K562 (cell line): ENCODE data around the gene FGFRL1. TPM values are rescaled to one million over a fixed set of nuclear protein-coding genes. Genes with fewer than 3 reads are reported as not detected.

ENCODE experiments used
- CREM ChIP-seq: IDR thresholded peaks from 2 replicates; pipeline ENCODE4 v1.6.1; 2014; ENCODE audit warnings: antibody characterized with exemption, low read depth
- FIP1L1 ChIP-seq: fragments of 200-400 bp; formaldehyde crosslinking; IDR thresholded peaks from 2 replicates; pipeline ENCODE4 v1.6.1; 2018; ENCODE audit warnings: mild to moderate bottlenecking, low read depth, low read length; ENCODE audit not compliant: poor library complexity, severe bottlenecking
- MAFG ChIP-seq: fragments of 450-650 bp; conservative IDR thresholded peaks from 2 replicates; pipeline ENCODE4 v1.6.1; 2016; ENCODE audit warnings: missing genetic modification characterization, missing compliant biosample characterization
- MAZ ChIP-seq, 2 experiments: fragments of 450-650 bp in 1 of 2; sonication (generic) in 1 of 2; formaldehyde crosslinking; IDR thresholded peaks in 1 of 2; conservative IDR thresholded peaks in 1 of 2; 2 replicates each; pipeline versions ENCODE4 v1.4.0 to v1.5.0; 2020; ENCODE audit warnings: mild to moderate bottlenecking in 1 of 2, missing genetic modification reagents in 1 of 2
- PCBP1 ChIP-seq: fragments of 200-400 bp; formaldehyde crosslinking; IDR thresholded peaks from 2 replicates; pipeline ENCODE4 v1.6.1; 2018; ENCODE audit warnings: mild to moderate bottlenecking, low read depth, low read length; ENCODE audit not compliant: poor library complexity, severe bottlenecking
- RBM22 ChIP-seq: fragments of 200-400 bp; formaldehyde crosslinking; IDR thresholded peaks from 2 replicates; pipeline ENCODE4 v1.6.1; 2018; ENCODE audit warnings: low read length, low read depth; ENCODE audit not compliant: poor library complexity, severe bottlenecking
- SIN3A ChIP-seq, 2 experiments: fragments of 150-350 bp in 1 of 2; IDR thresholded peaks; 2 replicates each; pipeline ENCODE4 v1.6.1; 2011 to 2016; ENCODE audit warnings: borderline replicate concordance in 2 of 2, low read depth in 2 of 2, low read length in 2 of 2, mild to moderate bottlenecking in 2 of 2, moderate library complexity in 2 of 2; ENCODE audit not compliant: control insufficient read depth in 1 of 2
- ZC3H11A ChIP-seq: IDR thresholded peaks from 2 replicates; pipeline ENCODE4 v1.6.1; 2012; ENCODE audit warnings: low read depth, low read length, improper control_type of control experiment
- ZFP1 ChIP-seq: fragments of 450-650 bp; formaldehyde crosslinking; IDR thresholded peaks from 2 replicates; pipeline ENCODE4 v1.4.0; 2020; ENCODE audit warnings: mild to moderate bottlenecking, mixed read lengths
- ZFX ChIP-seq: sonication (generic); formaldehyde crosslinking; IDR thresholded peaks from 2 replicates; pipeline ENCODE4 v1.8.0; 2022; ENCODE audit warnings: mild to moderate bottlenecking, missing genetic modification reagents, moderate library complexity
- polyA plus RNA-seq, 8 experiments: library from polyadenylated mRNA; depleted of rRNA in 4 of 8; stranded (reverse) in 5 of 8; unstranded in 3 of 8; fragments of >200 nt; fragmentation: Nextera tagmentation in 2 of 8; fragmentation: Illumina TruSeq in 1 of 8; extraction: Ambion mirVana in 2 of 8; extraction: Trizol in 1 of 8; gene quantifications; 2 replicates each; pipeline versions ENCODE4 v1.2.1 to v1.2.3, GENCODE V29; 2011 to 2014; ENCODE audit warnings: inconsistent platforms in 1 of 8, missing spikeins in 1 of 8
- total RNA-seq, 7 experiments: library from RNA; depleted of rRNA in 6 of 7; stranded (reverse); fragments of >200 nt in 6 of 7; fragmentation: Illumina TruSeq in 2 of 7; extraction: Trizol in 2 of 7; gene quantifications; 2 replicates each; pipeline versions ENCODE4 v1.2.1 to v1.2.3, GENCODE V29; 2011 to 2021; ENCODE audit warnings: low replicate concordance in 1 of 7
- TF ChIP-seq, protein P1 (sequence below): sonication (generic); formaldehyde crosslinking; IDR thresholded peaks from 2 replicates; pipeline ENCODE4 v1.8.0; 2022; ENCODE audit warnings: mild to moderate bottlenecking, missing genetic modification reagents
- TF ChIP-seq, protein P2 (sequence below): fragments of 250-450 bp; sonication (Bioruptor Pico); IDR thresholded peaks from 2 replicates; pipeline ENCODE4 v1.5.0; 2021; ENCODE audit warnings: mild to moderate bottlenecking, borderline replicate concordance
- TF ChIP-seq, protein P3 (sequence below), 2 experiments: fragments of 200-800 bp in 1 of 2; sonication (Bioruptor generic) in 1 of 2; sonication (generic) in 1 of 2; formaldehyde crosslinking in 1 of 2; IDR thresholded peaks in 1 of 2; conservative IDR thresholded peaks in 1 of 2; 2 replicates each; pipeline versions ENCODE4 v1.5.0 to v1.6.1; 2016 to 2020; ENCODE audit warnings: missing compliant biosample characterization in 1 of 2, missing genetic modification characterization in 1 of 2, missing genetic modification reagents in 1 of 2
- TF ChIP-seq, protein P4 (sequence below): IDR thresholded peaks from 2 replicates; pipeline ENCODE4 v1.6.1; 2012; ENCODE audit warnings: low read depth, low read length, improper control_type of control experiment, borderline replicate concordance

Gene FGFRL1
- total and polyA plus RNA-seq, 9 of the 15 experiments (the other 6 are each of a cell fraction or from before 2014, with no cell fraction given), result 0.34 to 49.9 (median 14.6) TPM

DNA sequence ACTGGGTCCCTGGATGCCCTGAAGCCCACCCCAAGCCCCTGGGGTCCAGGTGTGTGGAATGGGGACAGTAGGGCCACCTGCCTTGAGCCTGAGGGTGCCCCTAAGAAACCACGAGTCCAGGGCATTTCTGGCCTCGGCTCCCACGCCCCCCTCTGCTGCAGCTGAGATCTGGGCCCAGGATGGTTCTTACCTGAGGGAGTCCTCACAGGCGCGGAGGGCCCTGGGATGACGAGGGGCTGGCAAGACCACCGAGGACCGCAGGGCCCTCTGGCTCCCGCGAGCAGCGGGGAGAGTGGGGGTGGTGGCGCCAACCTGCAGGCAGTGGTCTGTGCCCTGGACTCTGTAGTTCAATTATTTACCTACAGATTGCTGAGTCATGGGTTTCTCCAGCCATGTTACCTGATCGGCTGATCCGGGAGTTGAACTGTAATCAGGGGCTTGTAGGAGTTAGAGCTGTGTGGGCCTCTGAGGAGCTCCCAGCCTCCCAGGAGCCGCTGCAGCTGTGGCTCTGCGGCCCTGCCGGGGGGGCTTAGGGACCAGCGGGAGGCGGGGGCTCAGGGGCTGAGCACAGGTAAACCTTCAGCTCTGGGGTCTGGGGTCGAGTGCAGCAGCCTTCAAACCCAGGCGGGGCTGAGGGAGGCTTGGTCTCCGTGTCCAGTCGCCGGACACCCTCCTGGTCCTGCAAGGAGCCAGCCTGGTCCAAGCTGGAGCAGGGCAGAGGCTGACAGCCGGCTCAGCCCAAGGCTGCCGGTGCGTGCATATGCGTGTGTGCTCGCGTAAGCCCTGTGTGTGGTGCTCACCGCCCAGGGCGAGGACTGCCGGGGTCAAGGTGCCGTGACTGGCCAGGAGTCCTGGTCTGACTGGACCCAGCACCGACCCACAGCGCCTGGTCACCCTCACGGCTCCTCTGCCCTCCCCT is 18.1 kb upstream of the FGFRL1 start, which contains the start of gene SLC26A1 (continued):
- peak; percentile 2 for TF ChIP-seq RBM22
- TF ChIP-seq PCBP1, result no peak
- TF ChIP-seq CREM, result 0 out of 2 replicates have a peak, but pooled peaks have one; percentile 33
- peak; percentile 75 for TF ChIP-seq ZFX (CRISPR knock-in tag)
- peak in 1 of 2 experiments; percentile 29; a peak in 2 of 4 replicates for TF ChIP-seq MAZ (CRISPR knock-in tag; conservative IDR thresholded peaks at IDR 0.05 in 1 of 2, IDR thresholded peaks at IDR 0.05 in 1 of 2)
- TF ChIP-seq MAFG (tag), result peak; percentile 95
- TF ChIP-seq, protein P1, sequence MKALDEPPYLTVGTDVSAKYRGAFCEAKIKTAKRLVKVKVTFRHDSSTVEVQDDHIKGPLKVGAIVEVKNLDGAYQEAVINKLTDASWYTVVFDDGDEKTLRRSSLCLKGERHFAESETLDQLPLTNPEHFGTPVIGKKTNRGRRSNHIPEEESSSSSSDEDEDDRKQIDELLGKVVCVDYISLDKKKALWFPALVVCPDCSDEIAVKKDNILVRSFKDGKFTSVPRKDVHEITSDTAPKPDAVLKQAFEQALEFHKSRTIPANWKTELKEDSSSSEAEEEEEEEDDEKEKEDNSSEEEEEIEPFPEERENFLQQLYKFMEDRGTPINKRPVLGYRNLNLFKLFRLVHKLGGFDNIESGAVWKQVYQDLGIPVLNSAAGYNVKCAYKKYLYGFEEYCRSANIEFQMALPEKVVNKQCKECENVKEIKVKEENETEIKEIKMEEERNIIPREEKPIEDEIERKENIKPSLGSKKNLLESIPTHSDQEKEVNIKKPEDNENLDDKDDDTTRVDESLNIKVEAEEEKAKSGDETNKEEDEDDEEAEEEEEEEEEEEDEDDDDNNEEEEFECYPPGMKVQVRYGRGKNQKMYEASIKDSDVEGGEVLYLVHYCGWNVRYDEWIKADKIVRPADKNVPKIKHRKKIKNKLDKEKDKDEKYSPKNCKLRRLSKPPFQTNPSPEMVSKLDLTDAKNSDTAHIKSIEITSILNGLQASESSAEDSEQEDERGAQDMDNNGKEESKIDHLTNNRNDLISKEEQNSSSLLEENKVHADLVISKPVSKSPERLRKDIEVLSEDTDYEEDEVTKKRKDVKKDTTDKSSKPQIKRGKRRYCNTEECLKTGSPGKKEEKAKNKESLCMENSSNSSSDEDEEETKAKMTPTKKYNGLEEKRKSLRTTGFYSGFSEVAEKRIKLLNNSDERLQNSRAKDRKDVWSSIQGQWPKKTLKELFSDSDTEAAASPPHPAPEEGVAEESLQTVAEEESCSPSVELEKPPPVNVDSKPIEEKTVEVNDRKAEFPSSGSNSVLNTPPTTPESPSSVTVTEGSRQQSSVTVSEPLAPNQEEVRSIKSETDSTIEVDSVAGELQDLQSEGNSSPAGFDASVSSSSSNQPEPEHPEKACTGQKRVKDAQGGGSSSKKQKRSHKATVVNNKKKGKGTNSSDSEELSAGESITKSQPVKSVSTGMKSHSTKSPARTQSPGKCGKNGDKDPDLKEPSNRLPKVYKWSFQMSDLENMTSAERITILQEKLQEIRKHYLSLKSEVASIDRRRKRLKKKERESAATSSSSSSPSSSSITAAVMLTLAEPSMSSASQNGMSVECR, result peak; percentile 42; the same call in 1 of the 2 replicates
- TF ChIP-seq ZC3H11A, result no peak
- TF ChIP-seq, protein P2, sequence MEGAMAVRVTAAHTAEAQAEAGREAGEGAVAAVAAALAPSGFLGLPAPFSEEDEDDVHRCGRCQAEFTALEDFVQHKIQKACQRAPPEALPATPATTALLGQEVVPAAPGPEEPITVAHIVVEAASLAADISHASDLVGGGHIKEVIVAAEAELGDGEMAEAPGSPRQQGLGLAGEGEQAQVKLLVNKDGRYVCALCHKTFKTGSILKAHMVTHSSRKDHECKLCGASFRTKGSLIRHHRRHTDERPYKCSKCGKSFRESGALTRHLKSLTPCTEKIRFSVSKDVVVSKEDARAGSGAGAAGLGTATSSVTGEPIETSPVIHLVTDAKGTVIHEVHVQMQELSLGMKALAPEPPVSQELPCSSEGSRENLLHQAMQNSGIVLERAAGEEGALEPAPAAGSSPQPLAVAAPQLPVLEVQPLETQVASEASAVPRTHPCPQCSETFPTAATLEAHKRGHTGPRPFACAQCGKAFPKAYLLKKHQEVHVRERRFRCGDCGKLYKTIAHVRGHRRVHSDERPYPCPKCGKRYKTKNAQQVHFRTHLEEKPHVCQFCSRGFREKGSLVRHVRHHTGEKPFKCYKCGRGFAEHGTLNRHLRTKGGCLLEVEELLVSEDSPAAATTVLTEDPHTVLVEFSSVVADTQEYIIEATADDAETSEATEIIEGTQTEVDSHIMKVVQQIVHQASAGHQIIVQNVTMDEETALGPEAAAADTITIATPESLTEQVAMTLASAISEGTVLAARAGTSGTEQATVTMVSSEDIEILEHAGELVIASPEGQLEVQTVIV, result no peak
- no peak for TF ChIP-seq SIN3A (IDR thresholded peaks at IDR 0.05; ENCODE audit: borderline replicate concordance in 2 of 2, control insufficient read depth in 1 of 2, low read depth in 2 of 2, low read length in 2 of 2)
- TF ChIP-seq ZFP1 (CRISPR knock-in tag), result 0 out of 2 replicates have a peak, but pooled peaks have one; percentile 24
- TF ChIP-seq, protein P3, sequence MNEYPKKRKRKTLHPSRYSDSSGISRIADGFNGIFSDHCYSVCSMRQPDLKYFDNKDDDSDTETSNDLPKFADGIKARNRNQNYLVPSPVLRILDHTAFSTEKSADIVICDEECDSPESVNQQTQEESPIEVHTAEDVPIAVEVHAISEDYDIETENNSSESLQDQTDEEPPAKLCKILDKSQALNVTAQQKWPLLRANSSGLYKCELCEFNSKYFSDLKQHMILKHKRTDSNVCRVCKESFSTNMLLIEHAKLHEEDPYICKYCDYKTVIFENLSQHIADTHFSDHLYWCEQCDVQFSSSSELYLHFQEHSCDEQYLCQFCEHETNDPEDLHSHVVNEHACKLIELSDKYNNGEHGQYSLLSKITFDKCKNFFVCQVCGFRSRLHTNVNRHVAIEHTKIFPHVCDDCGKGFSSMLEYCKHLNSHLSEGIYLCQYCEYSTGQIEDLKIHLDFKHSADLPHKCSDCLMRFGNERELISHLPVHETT (CRISPR knock-in tag; conservative IDR thresholded peaks at IDR 0.05 in 1 of 2, IDR thresholded peaks at IDR 0.05 in 1 of 2), result no peak; a peak in 1 of 4 replicates
- peak; percentile 36 for TF ChIP-seq FIP1L1
- TF ChIP-seq, protein P4, sequence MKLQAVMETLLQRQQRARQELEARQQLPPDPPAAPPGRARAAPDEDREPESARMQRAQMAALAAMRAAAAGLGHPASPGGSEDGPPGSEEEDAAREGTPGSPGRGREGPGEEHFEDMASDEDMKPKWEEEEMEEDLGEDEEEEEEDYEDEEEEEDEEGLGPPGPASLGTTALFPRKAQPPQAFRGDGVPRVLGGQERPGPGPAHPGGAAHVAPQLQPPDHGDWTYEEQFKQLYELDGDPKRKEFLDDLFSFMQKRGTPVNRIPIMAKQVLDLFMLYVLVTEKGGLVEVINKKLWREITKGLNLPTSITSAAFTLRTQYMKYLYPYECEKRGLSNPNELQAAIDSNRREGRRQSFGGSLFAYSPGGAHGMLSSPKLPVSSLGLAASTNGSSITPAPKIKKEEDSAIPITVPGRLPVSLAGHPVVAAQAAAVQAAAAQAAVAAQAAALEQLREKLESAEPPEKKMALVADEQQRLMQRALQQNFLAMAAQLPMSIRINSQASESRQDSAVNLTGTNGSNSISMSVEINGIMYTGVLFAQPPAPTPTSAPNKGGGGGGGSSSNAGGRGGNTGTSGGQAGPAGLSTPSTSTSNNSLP, result no peak
